Measurements from ENCODE around the gene ERO1B.
"Not testable (repeated sequence)": the region's sequence is repeated elsewhere in the genome, so short reads cannot be mapped to it uniquely, and the experiment has no call there.

ERO1B gene, protein sequence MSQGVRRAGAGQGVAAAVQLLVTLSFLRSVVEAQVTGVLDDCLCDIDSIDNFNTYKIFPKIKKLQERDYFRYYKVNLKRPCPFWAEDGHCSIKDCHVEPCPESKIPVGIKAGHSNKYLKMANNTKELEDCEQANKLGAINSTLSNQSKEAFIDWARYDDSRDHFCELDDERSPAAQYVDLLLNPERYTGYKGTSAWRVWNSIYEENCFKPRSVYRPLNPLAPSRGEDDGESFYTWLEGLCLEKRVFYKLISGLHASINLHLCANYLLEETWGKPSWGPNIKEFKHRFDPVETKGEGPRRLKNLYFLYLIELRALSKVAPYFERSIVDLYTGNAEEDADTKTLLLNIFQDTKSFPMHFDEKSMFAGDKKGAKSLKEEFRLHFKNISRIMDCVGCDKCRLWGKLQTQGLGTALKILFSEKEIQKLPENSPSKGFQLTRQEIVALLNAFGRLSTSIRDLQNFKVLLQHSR

DNA sequence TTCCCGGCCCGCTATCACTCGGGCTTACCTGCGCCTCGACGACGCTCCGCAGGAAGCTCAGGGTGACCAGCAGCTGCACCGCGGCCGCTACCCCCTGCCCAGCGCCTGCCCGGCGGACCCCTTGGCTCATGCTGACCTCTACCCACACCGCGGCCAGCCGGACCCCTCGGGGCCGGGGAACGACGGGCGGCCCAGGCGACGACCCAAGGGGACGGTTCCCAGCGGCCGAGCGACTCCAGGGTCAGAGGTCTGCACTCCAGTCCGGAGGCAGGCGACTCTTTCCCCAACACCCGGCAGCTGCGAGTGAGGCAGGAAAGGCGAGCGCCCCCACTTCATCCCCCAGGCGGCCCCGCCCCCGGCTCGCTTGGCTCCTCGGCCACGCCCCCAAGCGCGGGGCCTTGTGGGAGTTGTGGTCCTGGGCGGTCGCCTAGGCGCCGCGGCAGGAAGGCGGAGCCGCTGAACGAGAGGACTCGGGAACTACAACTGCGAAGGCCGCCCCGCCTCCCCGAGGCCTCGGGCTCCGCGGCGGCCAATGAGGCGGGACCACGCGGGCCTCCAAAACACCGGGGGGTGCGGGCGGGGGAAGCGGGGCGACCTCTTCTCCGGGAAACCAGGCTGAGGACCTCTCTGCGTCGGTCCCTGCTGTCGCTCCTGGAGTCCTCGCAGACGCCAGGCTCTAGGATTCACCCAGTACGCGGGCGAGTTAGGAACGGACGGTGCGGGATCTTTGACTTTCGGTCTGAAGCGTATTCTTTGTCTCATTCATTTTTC is at the start of gene ERO1B:
Gene ERO1B (minus strand): TSS at position 305 of the 771 bp plus-strand sequence. CDS start 175 bp downstream, at position 130.
- no peaks in the 10 kb centered on the region for H3K36me3 ChIP-seq (ENCODE audit: control insufficient read depth, insufficient read depth, low read length)
- H3K27me3 ChIP-seq (ENCODE audit: control insufficient read depth, insufficient read depth, low read length) = peaks cover 21% of the 10 kb centered on the region
- H3K9ac ChIP-seq (ENCODE audit: low read depth, low read length) = no peak within 1 kb of the TSS
- peak within 1 kb of the TSS; percentile 62 for H3K4me3 ChIP-seq (ENCODE audit: low read depth, low read length)
- no peaks in the 10 kb centered on the region for H3K9me3 ChIP-seq (ENCODE audit: control insufficient read depth, insufficient read depth, low read length)
- no peaks in the 10 kb centered on the region for H3K4me1 ChIP-seq (ENCODE audit: control insufficient read depth, insufficient read depth, low read length)

DNA sequence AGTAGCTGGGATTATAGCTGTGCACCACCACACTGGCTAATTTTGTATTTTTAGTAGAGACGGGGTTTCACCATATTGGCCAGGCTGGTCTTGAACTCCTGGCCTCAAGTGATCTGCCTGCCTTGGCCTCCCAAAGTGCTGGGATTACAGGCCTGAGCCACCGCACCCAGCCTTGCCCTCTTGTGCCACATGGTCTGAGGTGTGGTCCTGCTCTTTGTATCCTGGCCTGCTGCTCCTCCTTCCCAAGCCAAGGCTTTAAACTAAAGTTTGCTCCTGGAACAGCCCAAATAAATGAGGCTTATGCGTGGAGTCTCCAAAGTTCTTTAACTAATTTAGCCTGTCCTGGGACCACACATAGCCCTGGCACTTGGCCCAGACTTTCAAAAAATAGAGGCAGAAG is 49.7 kb upstream of the ERO1B start:
- not testable (repeated sequence) for H3K36me3 ChIP-seq (ENCODE audit: control insufficient read depth, insufficient read depth, low read length); H3K4me3 ChIP-seq (ENCODE audit: low read depth, low read length); H3K27me3 ChIP-seq (ENCODE audit: control insufficient read depth, insufficient read depth, low read length); H3K4me1 ChIP-seq (ENCODE audit: control insufficient read depth, insufficient read depth, low read length); H3K9me3 ChIP-seq (ENCODE audit: control insufficient read depth, insufficient read depth, low read length); H3K9ac ChIP-seq (ENCODE audit: low read depth, low read length)

DNA sequence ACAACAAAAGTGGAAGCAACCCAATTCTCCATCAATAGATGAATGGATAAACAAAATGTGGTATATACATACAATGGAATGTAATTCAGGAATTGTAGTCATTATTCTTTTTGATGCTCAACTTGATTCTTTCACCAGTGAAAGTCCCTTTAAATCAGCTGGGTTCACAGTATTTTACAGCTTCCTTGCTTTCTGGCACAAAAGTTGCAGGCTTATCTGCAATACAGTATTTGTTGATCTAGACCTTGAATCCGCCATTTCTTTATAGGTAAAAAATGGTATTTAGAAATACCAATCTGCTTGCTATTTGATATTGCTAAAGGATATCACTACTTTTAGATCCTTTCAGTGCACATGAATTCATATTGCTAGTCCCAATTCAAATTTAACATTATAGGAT is 44.7 kb upstream of the ERO1B start:
- H3K9ac ChIP-seq (ENCODE audit: low read depth, low read length) = no peak overlapping the region
- no peaks in the 10 kb centered on the region for H3K36me3 ChIP-seq (ENCODE audit: control insufficient read depth, insufficient read depth, low read length)
- H3K4me3 ChIP-seq (ENCODE audit: low read depth, low read length) = no peak overlapping the region
- no peaks in the 10 kb centered on the region for H3K27me3 ChIP-seq (ENCODE audit: control insufficient read depth, insufficient read depth, low read length)
- H3K4me1 ChIP-seq (ENCODE audit: control insufficient read depth, insufficient read depth, low read length) = no peaks in the 10 kb centered on the region
- no peaks in the 10 kb centered on the region for H3K9me3 ChIP-seq (ENCODE audit: control insufficient read depth, insufficient read depth, low read length)

DNA sequence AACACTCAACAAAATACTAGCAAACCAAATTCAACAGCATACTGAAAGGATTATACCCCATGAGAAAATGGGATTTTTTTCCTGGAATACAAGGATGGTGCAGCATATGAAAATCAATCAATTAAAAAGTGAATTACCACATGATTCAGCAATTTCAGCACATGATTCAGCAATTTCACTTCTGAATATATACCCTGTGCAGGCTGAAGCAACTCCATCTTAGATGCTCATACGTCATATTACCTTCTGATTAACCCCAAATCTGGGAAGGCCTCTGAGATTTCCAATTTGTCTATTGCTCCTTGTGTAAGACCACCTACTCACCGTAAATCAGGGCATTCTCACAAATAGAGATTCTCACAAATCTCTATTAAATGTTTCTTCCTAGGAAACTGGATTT is 43.8 kb upstream of the ERO1B start:
- H3K9ac ChIP-seq (ENCODE audit: low read depth, low read length) = no peak overlapping the region
- no peaks in the 10 kb centered on the region for H3K4me1 ChIP-seq (ENCODE audit: control insufficient read depth, insufficient read depth, low read length)
- no peaks in the 10 kb centered on the region for H3K9me3 ChIP-seq (ENCODE audit: control insufficient read depth, insufficient read depth, low read length)
- H3K4me3 ChIP-seq (ENCODE audit: low read depth, low read length) = no peak overlapping the region
- no peaks in the 10 kb centered on the region for H3K36me3 ChIP-seq (ENCODE audit: control insufficient read depth, insufficient read depth, low read length)
- no peaks in the 10 kb centered on the region for H3K27me3 ChIP-seq (ENCODE audit: control insufficient read depth, insufficient read depth, low read length)

DNA sequence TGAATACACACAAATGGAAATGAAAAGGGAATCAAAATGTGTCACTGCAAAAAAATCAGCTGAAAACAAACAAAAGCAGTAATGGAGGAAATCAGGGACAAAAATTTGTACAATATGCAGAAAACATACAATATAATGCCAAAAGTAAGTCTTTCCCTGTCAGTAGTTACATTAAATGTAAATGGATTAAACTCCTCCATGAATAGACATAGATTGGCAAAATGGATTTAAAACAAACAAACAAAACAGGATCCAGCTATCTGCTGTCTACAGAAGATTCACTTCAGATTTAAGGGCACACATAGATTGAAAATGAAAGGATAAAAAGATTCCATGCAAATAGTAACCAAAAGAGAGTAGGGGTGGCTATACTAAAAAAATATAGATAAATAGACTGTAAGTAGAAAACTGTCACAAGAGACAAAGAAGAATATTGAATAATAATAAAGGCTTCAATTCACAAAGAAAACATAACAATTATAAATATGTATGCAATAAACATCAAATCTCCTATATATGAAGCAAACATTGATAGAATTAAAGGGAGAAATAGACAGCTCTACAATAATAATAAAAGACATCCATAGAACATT is 42.2 kb upstream of the ERO1B start:
- H3K9ac ChIP-seq (ENCODE audit: low read depth, low read length) = no peak overlapping the region
- H3K27me3 ChIP-seq (ENCODE audit: control insufficient read depth, insufficient read depth, low read length) = no peaks in the 10 kb centered on the region
- H3K4me1 ChIP-seq (ENCODE audit: control insufficient read depth, insufficient read depth, low read length) = no peaks in the 10 kb centered on the region
- no peak overlapping the region for H3K4me3 ChIP-seq (ENCODE audit: low read depth, low read length)
- H3K36me3 ChIP-seq (ENCODE audit: control insufficient read depth, insufficient read depth, low read length) = no peaks in the 10 kb centered on the region
- H3K9me3 ChIP-seq (ENCODE audit: control insufficient read depth, insufficient read depth, low read length) = no peaks in the 10 kb centered on the region

DNA sequence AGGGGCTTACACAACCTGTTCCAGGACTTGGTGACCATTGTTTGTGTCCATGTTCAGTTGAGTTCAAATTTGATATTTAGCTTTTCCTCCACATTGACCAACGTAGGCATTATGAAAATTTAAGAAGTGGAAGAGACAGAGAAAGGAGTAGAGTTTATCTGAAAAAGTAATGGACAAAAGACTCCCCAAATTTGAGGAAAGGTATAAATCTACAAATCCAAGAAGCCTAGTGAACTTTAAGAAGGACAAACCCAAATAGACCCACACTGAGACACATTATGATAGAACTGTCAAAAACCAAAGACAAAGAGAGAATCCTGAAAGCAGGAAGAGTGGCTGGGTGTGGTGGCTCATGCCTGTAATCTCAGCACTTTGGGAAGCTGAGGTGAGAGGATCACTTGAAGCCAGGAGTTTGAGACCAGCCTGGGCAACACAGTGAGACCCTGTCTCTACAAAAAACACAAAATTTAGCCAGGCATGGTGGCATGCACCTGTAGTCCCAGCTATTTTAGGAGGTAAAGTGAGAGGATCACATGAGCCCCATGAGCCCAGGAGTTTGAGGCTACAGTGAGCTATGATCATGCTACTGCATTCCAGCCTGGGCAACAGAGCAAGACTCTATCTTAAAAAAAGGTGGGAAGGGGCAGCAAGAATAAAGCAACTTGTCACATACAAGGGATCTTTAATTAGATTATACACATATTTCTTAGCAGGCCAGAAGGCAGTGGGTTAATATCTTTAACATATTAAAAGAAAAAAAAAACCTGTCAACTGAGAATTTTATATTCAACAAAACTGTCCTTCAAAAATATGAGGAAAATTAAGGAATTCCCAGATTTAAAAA is 41.0 kb upstream of the ERO1B start:
- Histone ChIP-seq H3K4me3 (ENCODE audit: low read depth, low read length) (no peak overlapping the region), H3K9me3 (ENCODE audit: control insufficient read depth, insufficient read depth, low read length) (no peaks in the 10 kb centered on the region), H3K36me3 (ENCODE audit: control insufficient read depth, insufficient read depth, low read length) (no peaks in the 10 kb centered on the region), H3K4me1 (ENCODE audit: control insufficient read depth, insufficient read depth, low read length) (no peaks in the 10 kb centered on the region), H3K9ac (ENCODE audit: low read depth, low read length) (no peak overlapping the region), H3K27me3 (ENCODE audit: control insufficient read depth, insufficient read depth, low read length) (no peaks in the 10 kb centered on the region)

DNA sequence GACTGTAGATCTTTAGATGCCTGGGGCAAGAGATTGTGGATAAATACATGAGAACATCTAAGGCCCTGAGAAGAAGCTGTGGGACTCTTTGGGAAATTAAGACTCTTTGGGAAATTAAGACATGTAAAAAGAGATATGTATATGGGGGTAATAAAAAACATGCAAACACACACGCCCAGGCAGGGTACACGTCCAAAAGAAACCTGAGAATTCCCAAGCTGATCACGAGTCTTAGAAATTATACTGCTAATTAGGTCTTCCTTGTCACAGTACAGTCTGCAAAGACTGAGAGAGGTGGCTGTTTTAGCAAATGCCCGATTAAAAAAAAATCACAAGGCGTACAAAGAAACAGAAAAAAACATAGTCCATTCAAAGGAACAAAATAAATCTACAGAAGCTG is 39.3 kb upstream of the ERO1B start:
- H3K9ac ChIP-seq (ENCODE audit: low read depth, low read length) = no peak overlapping the region
- no peaks in the 10 kb centered on the region for H3K27me3 ChIP-seq (ENCODE audit: control insufficient read depth, insufficient read depth, low read length)
- no peaks in the 10 kb centered on the region for H3K9me3 ChIP-seq (ENCODE audit: control insufficient read depth, insufficient read depth, low read length)
- no peaks in the 10 kb centered on the region for H3K36me3 ChIP-seq (ENCODE audit: control insufficient read depth, insufficient read depth, low read length)
- H3K4me3 ChIP-seq (ENCODE audit: low read depth, low read length) = no peak overlapping the region
- no peaks in the 10 kb centered on the region for H3K4me1 ChIP-seq (ENCODE audit: control insufficient read depth, insufficient read depth, low read length)

DNA sequence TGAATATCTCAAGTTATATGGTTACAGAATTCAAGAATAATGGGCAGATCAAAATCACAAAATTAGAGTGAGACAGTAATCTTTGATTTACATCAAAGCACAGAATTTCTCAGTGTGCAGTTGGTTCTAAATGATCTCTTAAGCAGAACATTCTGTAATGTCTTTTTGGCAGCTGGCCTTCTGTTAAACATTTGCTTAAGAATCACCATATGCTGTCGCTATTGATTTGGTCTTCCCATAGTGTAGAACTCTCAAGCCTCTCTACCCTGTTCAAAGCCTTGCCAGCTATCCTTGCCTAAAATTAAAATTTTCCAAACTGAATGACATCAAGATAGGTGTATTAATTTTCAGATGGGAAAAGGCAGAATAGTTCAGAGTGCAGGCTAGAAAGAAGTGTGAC is 38.9 kb upstream of the ERO1B start:
- Histone ChIP-seq H3K9me3 (ENCODE audit: control insufficient read depth, insufficient read depth, low read length) (no peaks in the 10 kb centered on the region), H3K9ac (ENCODE audit: low read depth, low read length) (no peak overlapping the region), H3K36me3 (ENCODE audit: control insufficient read depth, insufficient read depth, low read length) (no peaks in the 10 kb centered on the region), H3K4me1 (ENCODE audit: control insufficient read depth, insufficient read depth, low read length) (no peaks in the 10 kb centered on the region), H3K4me3 (ENCODE audit: low read depth, low read length) (no peak overlapping the region), H3K27me3 (ENCODE audit: control insufficient read depth, insufficient read depth, low read length) (no peaks in the 10 kb centered on the region)

DNA sequence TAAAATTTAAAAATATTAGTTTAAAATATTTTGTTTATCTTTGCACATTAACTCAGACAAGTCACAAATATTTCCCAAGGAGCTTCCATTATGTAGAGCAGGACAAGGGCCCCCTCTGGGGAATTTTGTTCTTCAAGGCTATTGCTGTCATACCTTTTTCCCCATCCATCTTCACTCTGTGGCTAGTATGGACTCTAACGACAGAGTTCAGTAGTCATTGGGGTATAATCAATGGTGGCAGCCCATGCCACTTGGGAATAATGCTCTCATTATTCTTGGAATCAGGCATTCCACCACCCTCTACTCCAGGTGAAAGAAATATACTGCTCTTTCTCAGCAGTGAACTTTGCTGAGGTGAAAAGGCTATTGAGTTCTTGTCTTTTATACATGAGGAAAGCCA is 38.5 kb upstream of the ERO1B start:
- no peaks in the 10 kb centered on the region for H3K36me3 ChIP-seq (ENCODE audit: control insufficient read depth, insufficient read depth, low read length)
- H3K9me3 ChIP-seq (ENCODE audit: control insufficient read depth, insufficient read depth, low read length) = no peaks in the 10 kb centered on the region
- H3K4me3 ChIP-seq (ENCODE audit: low read depth, low read length) = no peak overlapping the region
- H3K9ac ChIP-seq (ENCODE audit: low read depth, low read length) = no peak overlapping the region
- no peaks in the 10 kb centered on the region for H3K27me3 ChIP-seq (ENCODE audit: control insufficient read depth, insufficient read depth, low read length)
- no peaks in the 10 kb centered on the region for H3K4me1 ChIP-seq (ENCODE audit: control insufficient read depth, insufficient read depth, low read length)

DNA sequence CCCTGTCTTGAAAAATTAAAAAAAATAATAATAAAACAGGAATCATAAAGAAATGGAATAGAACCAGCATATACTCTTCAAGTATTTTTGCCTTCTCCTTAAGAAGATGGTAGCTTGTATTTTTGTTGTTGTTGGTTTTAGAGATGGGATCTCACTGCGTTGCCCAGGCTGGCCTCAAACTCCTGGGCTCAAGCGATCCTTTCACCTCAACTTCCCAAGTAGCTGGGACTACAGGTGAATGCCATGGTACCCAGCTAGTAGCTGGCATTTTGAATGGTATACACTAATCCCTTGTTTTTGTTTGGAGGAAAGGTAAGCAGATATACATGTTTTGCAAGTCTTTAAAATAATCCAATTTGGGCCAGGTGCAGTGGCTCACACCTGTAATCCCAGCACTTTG is 34.7 kb upstream of the ERO1B start:
- H3K9ac ChIP-seq (ENCODE audit: low read depth, low read length) = no peak overlapping the region
- no peaks in the 10 kb centered on the region for H3K36me3 ChIP-seq (ENCODE audit: control insufficient read depth, insufficient read depth, low read length)
- no peaks in the 10 kb centered on the region for H3K9me3 ChIP-seq (ENCODE audit: control insufficient read depth, insufficient read depth, low read length)
- H3K4me1 ChIP-seq (ENCODE audit: control insufficient read depth, insufficient read depth, low read length) = no peaks in the 10 kb centered on the region
- no peaks in the 10 kb centered on the region for H3K27me3 ChIP-seq (ENCODE audit: control insufficient read depth, insufficient read depth, low read length)
- H3K4me3 ChIP-seq (ENCODE audit: low read depth, low read length) = no peak overlapping the region

DNA sequence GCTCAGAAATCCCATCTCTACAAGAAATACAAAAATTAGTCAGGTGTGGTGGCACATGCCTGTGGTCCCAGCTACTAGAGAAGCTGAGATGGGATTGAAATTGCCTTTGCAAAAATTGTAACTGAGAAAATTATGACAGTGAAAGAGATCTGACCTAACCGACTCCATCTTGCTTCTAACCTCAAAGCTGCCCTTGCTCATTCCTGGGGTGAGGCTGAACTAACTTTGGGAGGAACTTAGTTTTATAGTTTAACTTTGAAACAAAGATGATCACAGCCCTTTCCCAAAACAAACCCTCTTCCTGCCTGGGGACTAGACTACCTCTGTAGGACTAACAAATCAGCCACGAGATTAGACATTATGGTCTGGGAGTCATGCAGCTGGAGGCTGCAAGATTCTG is 33.8 kb upstream of the ERO1B start:
- Histone ChIP-seq H3K27me3 (ENCODE audit: control insufficient read depth, insufficient read depth, low read length) (no peaks in the 10 kb centered on the region), H3K4me3 (ENCODE audit: low read depth, low read length) (no peak overlapping the region), H3K9me3 (ENCODE audit: control insufficient read depth, insufficient read depth, low read length) (no peaks in the 10 kb centered on the region), H3K36me3 (ENCODE audit: control insufficient read depth, insufficient read depth, low read length) (no peaks in the 10 kb centered on the region), H3K4me1 (ENCODE audit: control insufficient read depth, insufficient read depth, low read length) (no peaks in the 10 kb centered on the region), H3K9ac (ENCODE audit: low read depth, low read length) (no peak overlapping the region)
